Lung (tissue), 12 donors: ENCODE results near the gene PKHD1. TPM values are rescaled to one million over a fixed set of nuclear protein-coding genes. Genes with fewer than 3 reads are reported as not detected.

Experiments used
- ATAC-seq: fragments of 200-7000 bp; cut with Tn5 transposase; one replicate; pipeline ENCODE4 v1.9.1; 2020; ENCODE audit warnings: moderate number of reproducible peaks; ENCODE audit not compliant: insufficient read depth, low FRiP score
- DNase-seq, 3 donors: peaks; one replicate each; pipeline ENCODE4 v3.0.0-alpha.2; 2013 to 2017
- H3K27ac ChIP-seq, 2 donors: one replicate each; pipeline ENCODE4 v1.5.1; 2013; ENCODE audit warnings: mild to moderate bottlenecking in 2 of 2, moderate library complexity in 2 of 2, control low read depth in 1 of 2, inconsistent platforms in 1 of 2, low read depth in 1 of 2, low read length in 1 of 2
- H3K27me3 ChIP-seq, 3 donors: one replicate each; pipeline ENCODE4 v1.5.1; 2013; ENCODE audit warnings: low read length in 2 of 3; ENCODE audit not compliant: control insufficient read depth in 3 of 3, insufficient read depth in 3 of 3
- H3K36me3 ChIP-seq, 4 donors: one replicate each; pipeline ENCODE4 v1.5.1; 2013; ENCODE audit warnings: low read length in 4 of 4, mild to moderate bottlenecking in 1 of 4, moderate library complexity in 1 of 4; ENCODE audit not compliant: control insufficient read depth in 4 of 4, insufficient read depth in 4 of 4
- H3K4me1 ChIP-seq, 5 donors: one replicate each; pipeline ENCODE4 v1.5.1; 2013; ENCODE audit warnings: low read length in 5 of 5, mild to moderate bottlenecking in 2 of 5, moderate library complexity in 1 of 5; ENCODE audit not compliant: control insufficient read depth in 5 of 5, insufficient read depth in 5 of 5
- H3K4me3 ChIP-seq: one replicate; pipeline ENCODE4 v1.5.1; 2013; ENCODE audit warnings: mild to moderate bottlenecking, control low read depth, moderate library complexity
- H3K9ac ChIP-seq, 2 donors: one replicate each; pipeline ENCODE4 v1.5.1; 2013; ENCODE audit warnings: low read length in 2 of 2, control low read depth in 1 of 2; ENCODE audit not compliant: insufficient read depth in 1 of 2
- H3K9me3 ChIP-seq, 4 donors: one replicate each; pipeline ENCODE4 v1.5.1; 2013; ENCODE audit warnings: low read length in 3 of 4, mild to moderate bottlenecking in 1 of 4, moderate library complexity in 1 of 4; ENCODE audit not compliant: control insufficient read depth in 4 of 4, insufficient read depth in 3 of 4
- CTCF ChIP-seq: IDR thresholded peaks from 2 replicates; pipeline ENCODE4 v1.5.1; 2012; ENCODE audit warnings: mild to moderate bottlenecking; ENCODE audit errors: control extremely low read depth, extremely low read depth
- WGBS, 2 donors: extraction: QIAGEN DNeasy Blood & Tissue Kit; methylation state at CpG; one replicate each; pipeline ENCODE4 v1.1.7; 2013; 5-methylcytosine and 5-hydroxymethylcytosine counted together
- polyA plus RNA-seq, 2 donors: library from polyadenylated mRNA; stranded (reverse); fragments of 200-250 nt; gene quantifications; one replicate each; pipeline ENCODE4 v1.2.1, GENCODE V29; 2013
- total RNA-seq, 2 donors: library from RNA; depleted of rRNA in 1 of 2; stranded (reverse); fragments of >200 nt in 1 of 2; gene quantifications; one replicate each; pipeline ENCODE4 v1.2.1, GENCODE V29; 2014 to 2021
- donor health status: control.
- donor health status: control.
- donor health status: Bipolar disorder and iron deficiency.
- donor health status: healthy.
- donor health status: DM: yes; HTN: yes; CAD: no.

PKHD1 gene
- total and polyA plus RNA-seq, 4 donors: 0.01 to 6.1 (median 0.09) TPM

- DNase-seq (peak; percentile 37 to 67 (median 52)), ATAC-seq (no peak)
- WGBS, 2 donors: 61 to 87% methylated on average over 3 of the region's 3 CpGs
- H3K27me3 ChIP-seq: no peaks in the 10 kb centered on the region
- no peak overlapping the region for H3K27ac ChIP-seq
- no peak overlapping the region for H3K9ac ChIP-seq
- H3K4me1 ChIP-seq: no peaks in the 10 kb centered on the region
- TF ChIP-seq CTCF: no peak
- no peaks in the 10 kb centered on the region for H3K9me3 ChIP-seq
- H3K4me3 ChIP-seq: no peak overlapping the region
- no peaks in the 10 kb centered on the region for H3K36me3 ChIP-seq
These were observed 37.7 kb upstream of the PKHD1 start for GRCh38 chr6:52125139-52125538.

GRCh38 chr6:52124126-52125121 is 37.0 kb upstream of the PKHD1 start:
- Histone ChIP-seq H3K4me1 (no peaks in the 10 kb centered on the region), H3K9me3 (no peaks in the 10 kb centered on the region), H3K9ac (no peak overlapping the region), H3K36me3 (no peaks in the 10 kb centered on the region), H3K4me3 (no peak overlapping the region), H3K27me3 (no peaks in the 10 kb centered on the region), H3K27ac (no peak overlapping the region)
- no peak for TF ChIP-seq CTCF
- ATAC-seq (no peak), DNase-seq (peak in 1 of 3 donors; percentile 16)
- 89 to 92% methylated on average over 3 of the region's 3 CpGs for WGBS, 2 donors

GRCh38 chr6:52123251-52123650 is 35.8 kb upstream of the PKHD1 start:
- Histone ChIP-seq H3K27me3 (no peaks in the 10 kb centered on the region), H3K4me3 (no peak overlapping the region), H3K9me3 (no peaks in the 10 kb centered on the region), H3K9ac (no peak overlapping the region), H3K4me1 (no peaks in the 10 kb centered on the region), H3K36me3 (no peaks in the 10 kb centered on the region), H3K27ac (no peak overlapping the region)
- no peak for ATAC-seq
- WGBS, 2 donors: 94 to 97% methylated on average over 1 of the region's 1 CpG
- TF ChIP-seq CTCF: no peak
- no peak for DNase-seq
